MM.1S (cell line): Measurements from ENCODE around the gene ZNF778.

Experiments used
- DNase-seq: peaks from one replicate; pipeline ENCODE4 v3.0.0-alpha.2; 2015
- H2AFZ ChIP-seq: fragments of 300-600 bp; sonication (generic); 2 replicates; pipeline ENCODE4 v1.6.0; 2016; ENCODE audit warnings: antibody characterized with exemption, low read length
- H3F3A ChIP-seq: fragments of 300-600 bp; sonication (generic); 2 replicates; pipeline ENCODE4 v1.6.1; 2016; ENCODE audit warnings: mild to moderate bottlenecking, antibody characterized with exemption, low read length, moderate library complexity, mixed read lengths; ENCODE audit not compliant: insufficient read depth
- H3K27ac ChIP-seq: fragments of 300-600 bp; sonication (generic); 2 replicates; pipeline ENCODE4 v1.5.1; 2016; ENCODE audit warnings: mild to moderate bottlenecking, low read length
- H3K27me3 ChIP-seq: fragments of 300-600 bp; sonication (generic); replicated peaks from 2 replicates; pipeline ENCODE4 v1.6.0; 2016; ENCODE audit warnings: low read length; ENCODE audit not compliant: insufficient read depth
- H3K36me3 ChIP-seq: fragments of 300-600 bp; sonication (generic); replicated peaks from 2 replicates; pipeline ENCODE4 v1.6.1; 2016; ENCODE audit warnings: mild to moderate bottlenecking, low read length, mixed read lengths; ENCODE audit not compliant: insufficient read depth
- H3K4me1 ChIP-seq: fragments of 300-600 bp; sonication (generic); 2 replicates; pipeline ENCODE4 v1.6.1; 2016; ENCODE audit warnings: low read length, mixed read lengths
- H3K4me2 ChIP-seq: fragments of 300-600 bp; sonication (generic); 2 replicates; pipeline ENCODE4 v1.6.0; 2016; ENCODE audit warnings: low read depth, low read length
- H3K4me3 ChIP-seq: fragments of 300-600 bp; sonication (generic); 2 replicates; pipeline ENCODE4 v1.5.1; 2016; ENCODE audit warnings: low read length, mixed read lengths
- H3K79me2 ChIP-seq: fragments of 300-600 bp; sonication (generic); 2 replicates; pipeline ENCODE4 v1.6.1; 2016; ENCODE audit warnings: mixed run types, low read length, mixed read lengths
- H3K9ac ChIP-seq: fragments of 300-600 bp; sonication (generic); 2 replicates; pipeline ENCODE4 v1.6.1; 2016; ENCODE audit warnings: low read length, mixed read lengths
- H3K9me2 ChIP-seq: fragments of 300-600 bp; sonication (generic); replicated peaks from 2 replicates; pipeline ENCODE4 v1.6.1; 2016; ENCODE audit warnings: mild to moderate bottlenecking, low read length, mixed read lengths; ENCODE audit not compliant: insufficient read depth
- H3K9me3 ChIP-seq: fragments of 300-600 bp; sonication (generic); replicated peaks from 2 replicates; pipeline ENCODE4 v1.6.1; 2016; ENCODE audit warnings: mild to moderate bottlenecking, low read length, mixed read lengths; ENCODE audit not compliant: insufficient read depth
- H4K20me1 ChIP-seq: fragments of 300-600 bp; sonication (generic); 2 replicates; pipeline ENCODE4 v1.6.1; 2016; ENCODE audit warnings: mild to moderate bottlenecking, low read length, moderate library complexity, mixed read lengths; ENCODE audit not compliant: insufficient read depth
- CTCF ChIP-seq: fragments of 300-600 bp; sonication (generic); IDR thresholded peaks from 2 replicates; pipeline ENCODE4 v1.5.1; 2016; ENCODE audit warnings: antibody characterized with exemption, low read length, mixed read lengths
- EZH2 ChIP-seq: fragments of 300-600 bp; sonication (generic); optimal IDR thresholded peaks from 2 replicates; pipeline ENCODE3; 2017; ENCODE audit warnings: low read depth, mild to moderate bottlenecking, antibody characterized with exemption, low read length, mixed read lengths
- EZH2phosphoT487 ChIP-seq: fragments of 300-600 bp; sonication (generic); IDR thresholded peaks from 2 replicates; pipeline ENCODE4 v1.6.1; 2018; ENCODE audit warnings: antibody characterized with exemption, low read length

The ZNF778 gene

GRCh38 chr16:89170346-89171215 is 46.9 kb upstream of the ZNF778 start:
- no peak for TF ChIP-seq EZH2
- TF ChIP-seq EZH2phosphoT487 = no peak
- no peak for TF ChIP-seq CTCF
- H3K4me1 ChIP-seq = no peaks in the 10 kb centered on the region
- peak overlapping the region; percentile 79 for H3K4me2 ChIP-seq
- no peaks in the 10 kb centered on the region for H4K20me1 ChIP-seq
- H3K27me3 ChIP-seq = 0 out of 2 replicates have a peak, but pooled peaks cover 7% of the 10 kb centered on the region
- H2AFZ ChIP-seq = 0 out of 2 replicates have a peak overlapping the region, but pooled peaks have one; percentile 35
- no peaks in the 10 kb centered on the region for H3K36me3 ChIP-seq
- peak overlapping the region; percentile 33 for H3K4me3 ChIP-seq
- H3K27ac ChIP-seq = no peak overlapping the region
- DNase-seq = peak; percentile 53
- no peak overlapping the region for H3K9ac ChIP-seq
- H3K9me2 ChIP-seq = no peaks in the 10 kb centered on the region
- no peaks in the 10 kb centered on the region for H3K9me3 ChIP-seq
- no peaks in the 10 kb centered on the region for H3K79me2 ChIP-seq
- no peaks in the 10 kb centered on the region for H3F3A ChIP-seq

GRCh38 chr16:89171216-89172170 is 46.0 kb upstream of the ZNF778 start, which contains the start of gene CDH15:
CDH15 (plus strand) TSS chr16:89171748; CDS start chr16:89171832, 84 bp downstream.
- H3K4me2 ChIP-seq = peak within 1 kb of the TSS; percentile 79
- H3K9ac ChIP-seq = no peak within 1 kb of the TSS
- H3K9me3 ChIP-seq = no peaks in the 10 kb centered on the region
- no peak within 1 kb of the TSS for H3K27ac ChIP-seq
- H2AFZ ChIP-seq = 0 out of 2 replicates have a peak within 1 kb of the TSS, but pooled peaks have one; percentile 35
- H3K27me3 ChIP-seq = 0 out of 2 replicates have a peak, but pooled peaks cover 7% of the 10 kb centered on the region
- H4K20me1 ChIP-seq = no peaks in the 10 kb centered on the region
- no peaks in the 10 kb centered on the region for H3K9me2 ChIP-seq
- no peaks in the 10 kb centered on the region for H3F3A ChIP-seq
- TF ChIP-seq EZH2 (no peak), CTCF (no peak), EZH2phosphoT487 (no peak)
- DNase-seq = peak; percentile 93
- H3K36me3 ChIP-seq = no peaks in the 10 kb centered on the region
- no peaks in the 10 kb centered on the region for H3K4me1 ChIP-seq
- H3K79me2 ChIP-seq = no peaks in the 10 kb centered on the region
- H3K4me3 ChIP-seq = peak within 1 kb of the TSS; percentile 33

- H3K27me3 ChIP-seq = peaks cover 9% of the 10 kb centered on the region; the same call in 1 of the 2 replicates
- no peak for DNase-seq
- H3K9me2 ChIP-seq = no peaks in the 10 kb centered on the region
- no peaks in the 10 kb centered on the region for H3K36me3 ChIP-seq
- H3K27ac ChIP-seq = no peak overlapping the region
- H3K79me2 ChIP-seq = no peaks in the 10 kb centered on the region
- H3K4me3 ChIP-seq = no peak overlapping the region; the same call in 1 of the 2 replicates
- H3F3A ChIP-seq = no peaks in the 10 kb centered on the region
- H4K20me1 ChIP-seq = no peaks in the 10 kb centered on the region
- H3K9ac ChIP-seq = no peak overlapping the region
- H3K4me2 ChIP-seq = no peak overlapping the region; the same call in 1 of the 2 replicates
- TF ChIP-seq EZH2 = no peak
- no peaks in the 10 kb centered on the region for H3K9me3 ChIP-seq
- H3K4me1 ChIP-seq = no peaks in the 10 kb centered on the region
- H2AFZ ChIP-seq = no peak overlapping the region
Observed at GRCh38 chr16:89172171-89172527, 45.4 kb upstream of the ZNF778 start.
